ENCODE results near the gene ELF4. TPM values are rescaled to one million over a fixed set of nuclear protein-coding genes. Genes with fewer than 3 reads are reported as not detected.

The ELF4 gene
- total and polyA plus RNA-seq, 2 experiments from 2014 or later, result 0.50 to 1.8 TPM

- TF ChIP-seq CREB1 (CRISPR knock-in tag; IDR thresholded peaks at IDR 0.05; ENCODE audit: low read depth), result no peak
- TF ChIP-seq ZNF114 (CRISPR knock-in tag; IDR thresholded peaks at IDR 0.05), result no peak
- no peak for TF ChIP-seq EZH2 (IDR thresholded peaks at IDR 0.05; ENCODE audit: low read depth, unreplicated experiment)
- no peak for TF ChIP-seq POLR2AphosphoS5 (IDR thresholded peaks at IDR 0.05; ENCODE audit: low read depth)
These were observed 76.1 kb downstream of the ELF4 start (continued) for GRCh38 chrX:130034178-130034577.

- no peak overlapping the region for H3K27ac ChIP-seq (ENCODE audit: low read depth)
- no peaks in the 10 kb centered on the region for H3K9me2 ChIP-seq (ENCODE audit: insufficient read depth)
- H3K4me3 ChIP-seq, result no peak overlapping the region
- Mint-ChIP-seq H3K27ac (no peak overlapping the region), H3K4me3 (no peak overlapping the region), H3K9me3 (no peaks in the 10 kb centered on the region), H3K27me3 (ENCODE audit: insufficient read depth, low read depth, poor library complexity) (peaks cover 4% of the 10 kb centered on the region), H3K36me3 (ENCODE audit: low read depth) (no peaks in the 10 kb centered on the region), H3K4me1 (peaks cover 10% of the 10 kb centered on the region; the same call in 2 of the 3 replicates)
- no peaks in the 10 kb centered on the region for H3F3A ChIP-seq (replicated peaks; ENCODE audit: low read depth)
- H3K4me2 ChIP-seq, result no peak overlapping the region
- H4K20me1 ChIP-seq (replicated peaks; ENCODE audit: insufficient read depth), result no peaks in the 10 kb centered on the region
- H2AFZ ChIP-seq, result no peak overlapping the region
- no peaks in the 10 kb centered on the region for H3K36me3 ChIP-seq (ENCODE audit: insufficient read depth)
- ATAC-seq, result no peak
- DNase-seq (ENCODE audit: low spot score), result no peak
- no peaks in the 10 kb centered on the region for H3K27me3 ChIP-seq (ENCODE audit: insufficient read depth)
- TF ChIP-seq ZNF114 (CRISPR knock-in tag; IDR thresholded peaks at IDR 0.05) (no peak), ETS1 (IDR thresholded peaks at IDR 0.05) (no peak), REST (IDR thresholded peaks at IDR 0.05; ENCODE audit: unreplicated experiment) (no peak), EZH2phosphoT487 (IDR thresholded peaks at IDR 0.05; ENCODE audit: unreplicated experiment) (no peak), JUNB (IDR thresholded peaks at IDR 0.05; ENCODE audit: unreplicated experiment) (no peak), EZH2 (IDR thresholded peaks at IDR 0.05; ENCODE audit: low read depth, unreplicated experiment) (no peak), ZNF462 (CRISPR knock-in tag; IDR thresholded peaks at IDR 0.05) (no peak), CTCF (conservative IDR thresholded peaks at IDR 0.05; ENCODE audit: low read depth in 2 of 2) (no peak)
- H3K79me2 ChIP-seq (replicated peaks; ENCODE audit: insufficient read depth), result no peaks in the 10 kb centered on the region
- no peaks in the 10 kb centered on the region for H3K4me1 ChIP-seq (ENCODE audit: insufficient read depth)
These were observed 77.7 kb downstream of the ELF4 start for GRCh38 chrX:130032552-130032951.
